GM18498 (cell line): ENCODE measurements around the gene NDUFS5.
"Not testable (repeated sequence)": the region's sequence is repeated elsewhere in the genome, so short reads cannot be mapped to it uniquely, and the experiment has no call there.

ENCODE experiments used
- ATAC-seq: cut with Tn5 transposase; IDR thresholded peaks from one replicate; pipeline ENCODE4 v1.9.1; 2021; ENCODE audit warnings: mild to moderate bottlenecking, moderate library complexity; ENCODE audit not compliant: unreplicated experiment

The NDUFS5 gene

GRCh38 chr1:39026051-39026865, at the start of gene NDUFS5:
TSS of gene NDUFS5 (plus strand) at chr1:39026350. CDS start at chr1:39028725, 2,375 bp downstream.
- ATAC-seq: peak; percentile 80

GRCh38 chr1:38977399-38978244, 48.5 kb upstream of the NDUFS5 start:
- not testable (repeated sequence) for ATAC-seq

GRCh38 chr1:38978245-38978542, 48.0 kb upstream of the NDUFS5 start:
- not testable (repeated sequence) for ATAC-seq

- ATAC-seq: not testable (repeated sequence)
These were observed 46.8 kb upstream of the NDUFS5 start for GRCh38 chr1:38979380-38979779.

GRCh38 chr1:38989979-38990378, 36.2 kb upstream of the NDUFS5 start:
- ATAC-seq: no peak

GRCh38 chr1:38990386-38990737, 35.8 kb upstream of the NDUFS5 start:
- ATAC-seq: no peak

- ATAC-seq: peak; percentile 96
These were observed 35.2 kb upstream of the NDUFS5 start, which contains the start of gene AKIRIN1 for GRCh38 chr1:38990738-38991637. TSS of gene AKIRIN1 (plus strand) at chr1:38991276. CDS start at chr1:38991381, 105 bp downstream.

- peak; percentile 1 for ATAC-seq
These were observed 34.3 kb upstream of the NDUFS5 start for GRCh38 chr1:38991638-38992411.

- no peak for ATAC-seq
These were observed 33.6 kb upstream of the NDUFS5 start for GRCh38 chr1:38992412-38993111.

GRCh38 chr1:38994196-38994595, 32.0 kb upstream of the NDUFS5 start:
- ATAC-seq: no peak

GRCh38 chr1:38997034-38997900, 28.9 kb upstream of the NDUFS5 start:
- ATAC-seq: no peak

- no peak for ATAC-seq
These were observed 28.3 kb upstream of the NDUFS5 start for GRCh38 chr1:38997901-38998190.

GRCh38 chr1:39001516-39002421, 24.4 kb upstream of the NDUFS5 start:
- no peak for ATAC-seq

- no peak for ATAC-seq
These were observed 22.9 kb upstream of the NDUFS5 start for GRCh38 chr1:39003281-39003680.

GRCh38 chr1:39003794-39004193, 22.4 kb upstream of the NDUFS5 start:
- no peak for ATAC-seq

GRCh38 chr1:39006287-39006686, 19.9 kb upstream of the NDUFS5 start:
- no peak for ATAC-seq

GRCh38 chr1:39006726-39007645, 19.2 kb upstream of the NDUFS5 start:
- no peak for ATAC-seq
